HG03520 (cell line): ENCODE data around the gene MLST8.
A peak's percentile ranks its signal among the peaks of the same experiment; 100 is the strongest.

Experiments used
- ATAC-seq: cut with Tn5 transposase; IDR thresholded peaks from one replicate; pipeline ENCODE4 v1.9.1; 2021; ENCODE audit warnings: mild to moderate bottlenecking, moderate library complexity; ENCODE audit not compliant: unreplicated experiment

Gene MLST8

DNA sequence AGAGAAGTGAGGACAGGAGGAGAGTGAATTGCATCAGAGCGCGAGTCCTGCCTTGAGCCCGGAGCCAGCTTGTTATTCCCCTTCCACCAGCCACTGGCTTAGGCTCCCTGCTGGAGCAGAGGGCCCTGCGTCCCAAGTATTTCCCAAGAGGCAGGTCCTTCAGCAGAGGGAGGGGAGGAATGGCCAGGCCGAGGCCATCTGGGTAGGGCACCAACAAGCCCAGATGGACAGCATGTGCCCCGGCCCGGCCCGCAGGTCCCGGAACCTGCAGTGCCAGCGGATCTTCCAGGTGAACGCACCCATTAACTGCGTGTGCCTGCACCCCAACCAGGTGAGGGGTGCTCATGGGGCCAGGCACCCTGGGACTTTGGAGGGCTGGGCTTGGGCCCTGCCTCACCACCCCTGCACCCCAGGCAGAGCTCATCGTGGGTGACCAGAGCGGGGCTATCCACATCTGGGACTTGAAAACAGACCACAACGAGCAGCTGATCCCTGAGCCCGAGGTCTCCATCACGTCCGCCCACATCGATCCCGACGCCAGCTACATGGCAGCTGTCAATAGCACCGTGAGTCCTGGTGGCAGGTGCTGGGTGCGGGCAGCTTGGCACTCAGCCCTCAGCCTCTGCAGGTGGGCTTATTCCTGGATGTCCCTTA lies 1.7 kb downstream of the MLST8 start:
- ATAC-seq = no peak

- no peak for ATAC-seq
Measured at GRCh38 chr16:2207872-2208271, 2.6 kb downstream of the MLST8 start.

DNA sequence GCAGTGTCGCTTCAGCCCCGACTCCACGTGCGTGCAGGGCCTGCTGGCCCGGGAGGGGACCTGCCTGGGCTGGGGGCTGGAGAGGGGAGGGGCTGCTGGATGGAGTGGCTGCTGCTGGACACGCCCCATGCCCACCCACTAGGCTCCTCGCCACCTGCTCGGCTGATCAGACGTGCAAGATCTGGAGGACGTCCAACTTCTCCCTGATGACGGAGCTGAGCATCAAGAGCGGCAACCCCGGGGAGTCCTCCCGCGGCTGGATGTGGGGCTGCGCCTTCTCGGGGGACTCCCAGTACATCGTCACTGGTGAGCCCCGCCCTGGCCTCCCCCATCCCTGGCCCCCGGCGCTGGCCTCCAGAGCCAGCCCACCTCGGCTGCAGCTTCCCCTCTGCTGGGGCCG lies 3.1 kb downstream of the MLST8 start:
- no peak for ATAC-seq

- no peak for ATAC-seq
Measured at GRCh38 chr16:2208772-2209171, 3.5 kb downstream of the MLST8 start.

GRCh38 chr16:2209258-2210008 lies 4.2 kb downstream of the MLST8 start:
- no peak for ATAC-seq

- no peak for ATAC-seq
Measured at GRCh38 chr16:2210009-2210332, 4.7 kb downstream of the MLST8 start.

DNA sequence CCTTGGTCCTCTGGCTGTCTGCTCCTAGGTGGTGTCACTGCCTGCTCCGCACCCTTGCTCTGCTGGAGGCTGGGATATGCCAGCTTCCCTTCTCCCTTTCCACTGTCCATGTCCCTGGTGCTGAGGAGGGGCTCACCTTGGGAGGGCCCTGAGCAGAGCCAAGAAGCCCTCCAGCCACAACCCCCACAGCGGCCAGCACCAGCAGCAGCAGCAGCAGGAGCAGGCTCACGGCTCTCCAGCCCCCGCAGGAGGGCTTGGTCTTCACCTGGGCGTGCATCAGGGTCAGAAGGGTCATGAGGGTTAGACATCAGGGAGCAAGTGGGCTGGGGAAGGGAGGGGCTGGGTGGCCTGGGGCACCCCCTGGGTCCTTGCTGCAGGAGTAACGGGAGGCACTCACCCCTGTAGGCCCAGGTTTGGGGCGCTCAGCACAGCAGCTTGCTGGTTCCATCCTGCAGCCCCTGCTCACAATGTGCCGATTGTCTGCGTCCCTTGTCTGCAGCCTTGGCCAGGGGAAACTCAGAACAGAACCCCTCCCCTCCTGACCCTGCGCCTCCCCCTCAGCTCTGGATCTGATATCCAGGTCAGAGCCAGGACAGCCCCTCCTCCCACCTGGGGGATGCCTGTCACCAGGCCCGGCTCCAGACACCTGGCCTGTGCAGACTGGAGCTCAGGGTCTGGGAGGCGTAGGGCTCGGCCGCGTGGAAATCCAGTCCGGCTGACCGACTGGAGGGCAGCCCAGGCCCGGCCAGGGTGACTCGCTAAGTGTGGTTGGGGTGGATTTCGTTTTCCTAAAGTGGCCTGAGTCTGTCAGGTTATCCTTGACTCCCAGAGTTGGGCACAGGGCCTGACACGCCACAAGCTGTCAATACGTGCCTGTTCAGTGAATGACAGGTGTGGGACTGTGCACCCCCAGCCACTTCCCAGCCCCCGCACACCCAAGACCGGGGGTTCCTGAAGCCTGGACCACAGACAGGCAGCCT lies 5.4 kb downstream of the MLST8 start, which contains the start of gene BRICD5:
Gene BRICD5 (minus strand): TSS at position 478 of the 980 bp plus-strand sequence. CDS start 30 bp downstream, at position 448.
- ATAC-seq = no peak

GRCh38 chr16:2211923-2212347 lies 6.7 kb downstream of the MLST8 start:
- no peak for ATAC-seq

GRCh38 chr16:2212362-2213324 lies 7.4 kb downstream of the MLST8 start:
- ATAC-seq = no peak

GRCh38 chr16:2213817-2214718 lies 8.8 kb downstream of the MLST8 start:
- ATAC-seq = peak; percentile 2

- ATAC-seq = no peak
Measured at GRCh38 chr16:2214719-2214968, 9.4 kb downstream of the MLST8 start, which contains the start of gene PGP. TSS of gene PGP (minus strand) at chr16:2214840. CDS start at chr16:2214777, 63 bp downstream.

DNA sequence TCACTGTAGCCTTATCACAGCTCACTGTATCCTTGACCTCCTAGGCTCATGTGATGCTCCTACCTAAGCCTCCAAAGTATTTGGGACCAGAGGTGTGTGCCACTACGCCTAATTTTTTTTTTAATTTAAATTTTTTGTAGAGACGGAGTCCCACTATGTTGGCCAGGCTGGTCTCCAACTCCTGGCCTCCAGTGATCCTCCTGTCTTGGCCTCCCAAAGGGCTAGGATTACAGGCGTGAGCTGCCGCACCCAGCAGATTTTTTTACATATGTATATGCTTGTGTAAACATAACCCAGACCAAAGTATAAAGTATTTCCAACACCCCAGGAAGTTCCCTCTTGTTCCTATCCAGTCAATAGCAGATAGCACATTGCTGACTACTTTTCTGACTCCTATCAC lies 11.1 kb downstream of the MLST8 start:
- ATAC-seq = no peak

- ATAC-seq = peak; percentile 88
Measured at GRCh38 chr16:2223221-2223941, 18.1 kb downstream of the MLST8 start, which contains the start of gene E4F1. TSS of gene E4F1 (plus strand) at chr16:2223591. CDS start at chr16:2223614, 23 bp downstream.

- peak; percentile 9 for ATAC-seq
Measured at GRCh38 chr16:2223942-2224486, 18.8 kb downstream of the MLST8 start.

- ATAC-seq = no peak
Measured at GRCh38 chr16:2226245-2226793, 21.1 kb downstream of the MLST8 start.

DNA sequence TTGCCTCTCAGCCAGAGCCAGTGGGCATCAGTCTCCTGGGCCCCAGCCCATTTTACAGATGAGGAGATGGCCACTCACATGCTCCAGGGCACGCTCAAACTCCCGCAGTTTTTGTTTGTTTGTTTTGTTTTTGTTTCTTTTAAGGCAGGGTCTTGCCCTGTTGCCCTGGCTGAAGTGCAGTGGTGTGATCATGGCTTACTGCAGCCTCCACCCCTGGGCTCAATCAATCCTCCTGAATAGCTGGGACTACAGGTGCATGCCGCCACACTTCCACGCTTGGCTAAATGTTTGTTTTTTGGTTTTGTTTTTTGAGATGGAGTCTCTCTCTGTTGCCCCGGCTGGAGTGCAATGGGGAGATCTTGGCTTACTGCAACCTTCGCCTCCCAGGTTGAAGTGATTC lies 21.7 kb downstream of the MLST8 start:
- no peak for ATAC-seq

- ATAC-seq = no peak
Measured at GRCh38 chr16:2228161-2228824, 23.0 kb downstream of the MLST8 start.
